Muscle of leg (tissue), 16 donors: Measurements from ENCODE around the gene ARHGAP4. TPM values are rescaled to one million over a fixed set of nuclear protein-coding genes. Genes with fewer than 3 reads are reported as not detected.
A peak's percentile ranks its signal among the peaks of the same experiment; 100 is the strongest.

Experiments used
- DNase-seq: peaks from one replicate; pipeline ENCODE4 v3.0.0; 2013
- H3K27ac ChIP-seq: one replicate; pipeline ENCODE4 v1.5.1; 2013; ENCODE audit warnings: mild to moderate bottlenecking, low read length, control low read depth
- H3K27me3 ChIP-seq: one replicate; pipeline ENCODE4 v1.6.1; 2013; ENCODE audit warnings: low read length; ENCODE audit not compliant: control insufficient read depth, insufficient read depth
- H3K36me3 ChIP-seq: one replicate; pipeline ENCODE4 v1.6.1; 2013; ENCODE audit warnings: low read length; ENCODE audit not compliant: control insufficient read depth, insufficient read depth
- H3K4me1 ChIP-seq: one replicate; pipeline ENCODE4 v1.6.1; 2013; ENCODE audit warnings: low read length; ENCODE audit not compliant: control insufficient read depth, insufficient read depth
- H3K4me3 ChIP-seq: one replicate; pipeline ENCODE4 v1.5.1; 2013; ENCODE audit warnings: low read length, control low read depth
- H3K9me3 ChIP-seq: replicated peaks from 2 replicates; pipeline ENCODE4 v1.6.1; 2013; ENCODE audit warnings: low read depth, low read length; ENCODE audit not compliant: control insufficient read depth
- WGBS: methylation state at CpG from one replicate; pipeline ENCODE4 v1.1.5; 2013; ENCODE audit warnings: missing lambda C conversion rate; ENCODE audit not compliant: insufficient coverage; 5-methylcytosine and 5-hydroxymethylcytosine counted together
- long read RNA-seq, 11 donors: transcript quantifications; one replicate each; lab custom pipeline, GENCODE V29; 2026
- polyA plus RNA-seq, 8 donors: library from polyadenylated mRNA; unstranded; fragments of 120-200 nt; gene quantifications; one replicate each; pipeline versions ENCODE4 v1.2.1 to v1.2.3, GENCODE V29; 2013; ENCODE audit warnings: inconsistent platforms in 1 of 8, low replicate concordance in 1 of 8; ENCODE audit not compliant: insufficient read length in 8 of 8, insufficient read depth in 1 of 8
- total RNA-seq: library from RNA; stranded (reverse); fragments of 120-200 nt; gene quantifications from one replicate; pipeline ENCODE4 v1.2.4, GENCODE V29; 2013

The ARHGAP4 gene
- 15.5 TPM for total RNA-seq
- polyA plus RNA-seq, result 10 to 100 TPM; 15.1 to 30.8 (median 22.2) TPM
- long read RNA-seq, donor 1, partial matches to known transcripts, result 0 of 1 reads
- long read RNA-seq, donor 1, other reads (novel, unspliced or antisense), result 0 of 1 reads
- long read RNA-seq, donor 2, result 0 reads
- long read RNA-seq, donor 3, partial matches to known transcripts, result 0 of 1 reads
- long read RNA-seq, donor 3, other reads (novel, unspliced or antisense), result 0 of 1 reads
- long read RNA-seq, donor 4, partial matches to known transcripts, result 0 of 1 reads
- long read RNA-seq, donor 4, other reads (novel, unspliced or antisense), result 0 of 1 reads
- long read RNA-seq, donor 5, partial matches to known transcripts, result 6 of 7 reads
- long read RNA-seq, donor 5, other reads (novel, unspliced or antisense), result 0 of 7 reads
- long read RNA-seq, donor 6, partial matches to known transcripts, result 0 of 2 reads
- long read RNA-seq, donor 6, other reads (novel, unspliced or antisense), result 0 of 2 reads
- long read RNA-seq, donor 7, partial matches to known transcripts, result 0 of 2 reads
- long read RNA-seq, donor 7, other reads (novel, unspliced or antisense), result 0 of 2 reads
- long read RNA-seq, donor 8, result 0 reads
- long read RNA-seq, donor 9, partial matches to known transcripts, result 6 of 8 reads
- long read RNA-seq, donor 9, other reads (novel, unspliced or antisense), result 0 of 8 reads
- long read RNA-seq, donor 10, result 0 reads
- long read RNA-seq, donor 11, result 0 reads

DNA sequence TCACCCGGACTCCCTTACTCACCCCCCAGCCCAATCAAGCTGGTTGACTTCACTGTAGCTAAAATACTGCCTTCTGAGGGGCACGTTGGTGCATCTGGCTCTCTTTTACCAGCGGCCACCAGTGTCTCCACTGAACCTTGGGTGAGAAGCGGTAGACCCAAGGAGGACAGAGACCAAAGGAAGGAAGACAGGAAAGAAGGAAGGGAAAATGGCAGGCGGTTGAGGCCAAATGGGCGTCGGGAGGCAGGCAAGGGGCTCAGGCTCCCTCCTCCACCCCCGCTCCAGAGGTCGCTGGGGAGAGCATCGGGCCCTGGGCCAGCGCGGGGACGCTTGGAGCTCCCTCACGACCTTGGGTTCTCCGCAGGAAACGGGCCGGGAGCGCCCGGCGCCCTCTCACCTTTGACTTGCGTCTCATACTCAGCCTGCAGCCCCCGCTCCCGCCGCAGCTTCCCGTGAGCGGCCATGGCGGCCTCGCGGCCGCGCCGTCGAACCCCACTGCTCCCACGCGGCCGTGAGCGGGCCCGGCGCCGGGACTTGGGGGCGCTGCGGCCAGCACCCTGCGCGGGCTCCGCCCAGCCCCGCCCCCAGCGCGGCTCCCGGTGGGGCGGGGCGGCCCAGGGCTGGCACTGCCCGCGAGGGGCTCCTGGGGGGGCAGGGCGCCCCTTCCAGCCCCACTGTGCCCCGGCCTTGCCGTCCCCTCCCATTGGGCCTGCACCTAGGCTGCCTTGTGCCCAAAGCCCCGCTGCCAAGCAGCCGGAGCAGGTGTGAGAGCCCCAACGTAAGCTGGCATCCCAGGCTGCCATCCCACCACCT, at the start of gene ARHGAP4:
TSS of gene ARHGAP4 (minus strand) at position 526 of the 813 bp plus-strand sequence. CDS start at position 464, 62 bp downstream.
- peak within 1 kb of the TSS; percentile 98 for H3K27ac ChIP-seq
- WGBS, result 36% methylated on average over 56 of the region's 59 CpGs
- H3K4me1 ChIP-seq, result peaks cover 68% of the 10 kb centered on the region
- peaks cover 46% of the 10 kb centered on the region for H3K27me3 ChIP-seq
- peaks cover 10% of the 10 kb centered on the region for H3K36me3 ChIP-seq
- peak within 1 kb of the TSS; percentile 61 for H3K4me3 ChIP-seq
- peak; percentile 30 for DNase-seq
- H3K9me3 ChIP-seq, result no peaks in the 10 kb centered on the region

DNA sequence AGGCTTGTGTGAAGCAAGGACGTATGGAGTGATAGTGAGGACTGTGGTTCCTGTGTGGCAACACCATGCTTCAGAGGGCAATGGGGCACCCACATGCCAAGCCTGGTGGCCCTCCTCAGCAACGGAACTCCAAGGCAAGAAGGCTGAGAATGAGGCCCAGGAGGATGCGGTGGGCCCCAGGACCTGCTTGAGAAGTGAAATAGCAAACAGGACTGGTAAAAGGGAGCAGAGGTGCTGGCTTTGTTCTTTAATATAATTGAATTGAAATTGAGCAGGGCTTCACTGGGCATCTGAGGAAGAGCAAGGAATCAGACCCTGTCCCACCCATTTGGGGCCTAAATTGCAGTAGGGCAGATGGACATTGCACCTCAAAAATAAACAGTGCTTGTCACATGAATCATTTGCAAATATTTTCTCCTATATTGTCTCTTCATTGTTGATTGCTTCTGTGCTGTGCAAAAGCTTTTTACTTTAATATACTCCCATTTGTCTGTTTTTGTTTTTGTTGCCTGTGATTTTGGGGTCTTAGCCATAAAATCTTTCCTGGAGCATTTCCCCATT, 48.7 kb upstream of the ARHGAP4 start:
- Histone ChIP-seq H3K36me3 (no peaks in the 10 kb centered on the region), H3K27ac (no peak overlapping the region), H3K27me3 (peaks cover 16% of the 10 kb centered on the region), H3K4me3 (no peak overlapping the region), H3K9me3 (no peaks in the 10 kb centered on the region), H3K4me1 (peaks cover 17% of the 10 kb centered on the region)
- WGBS, result 80% methylated on average over 3 of the region's 3 CpGs
- no peak for DNase-seq

DNA sequence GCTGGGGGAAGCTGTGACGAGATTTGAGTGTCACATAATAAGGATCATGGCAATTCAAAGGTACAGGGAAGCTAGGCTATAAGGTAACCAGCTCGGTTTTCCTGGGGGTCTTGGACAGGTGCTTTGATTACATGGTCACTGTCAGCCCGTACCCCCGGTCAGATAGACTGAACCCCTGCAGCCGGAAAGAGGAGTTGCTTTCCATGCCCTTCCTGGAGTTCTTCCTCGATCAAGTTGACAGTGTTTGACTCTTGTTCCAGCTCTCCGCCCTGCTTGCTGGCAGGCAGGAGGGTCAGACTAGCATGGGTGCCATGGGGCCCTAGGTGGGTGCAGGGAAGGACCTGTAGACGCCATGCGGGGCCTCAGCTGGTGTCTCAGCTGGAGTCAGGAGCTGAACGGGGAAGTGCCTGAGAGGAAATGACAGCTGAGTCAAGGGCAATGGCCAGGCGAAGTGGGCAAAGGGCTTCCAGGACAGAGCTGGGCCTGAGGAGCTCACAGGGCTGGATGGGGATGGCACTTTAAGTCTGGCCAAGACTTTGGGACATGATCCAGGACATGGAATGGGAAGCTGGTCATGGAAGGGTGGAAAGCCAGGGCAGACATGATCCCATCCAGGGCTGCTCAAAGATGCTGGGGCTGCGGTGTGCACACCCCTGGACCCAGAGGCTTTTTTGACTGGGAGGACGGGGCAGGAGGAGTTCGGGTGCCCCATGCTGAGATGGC, 48.1 kb upstream of the ARHGAP4 start:
- H3K27ac ChIP-seq, result peak overlapping the region; percentile 92
- no peak overlapping the region for H3K4me3 ChIP-seq
- peaks cover 17% of the 10 kb centered on the region for H3K27me3 ChIP-seq
- 73% methylated on average over 14 of the region's 14 CpGs for WGBS
- DNase-seq, result peak; percentile 33
- H3K36me3 ChIP-seq, result no peaks in the 10 kb centered on the region
- no peaks in the 10 kb centered on the region for H3K9me3 ChIP-seq
- peaks cover 24% of the 10 kb centered on the region for H3K4me1 ChIP-seq

DNA sequence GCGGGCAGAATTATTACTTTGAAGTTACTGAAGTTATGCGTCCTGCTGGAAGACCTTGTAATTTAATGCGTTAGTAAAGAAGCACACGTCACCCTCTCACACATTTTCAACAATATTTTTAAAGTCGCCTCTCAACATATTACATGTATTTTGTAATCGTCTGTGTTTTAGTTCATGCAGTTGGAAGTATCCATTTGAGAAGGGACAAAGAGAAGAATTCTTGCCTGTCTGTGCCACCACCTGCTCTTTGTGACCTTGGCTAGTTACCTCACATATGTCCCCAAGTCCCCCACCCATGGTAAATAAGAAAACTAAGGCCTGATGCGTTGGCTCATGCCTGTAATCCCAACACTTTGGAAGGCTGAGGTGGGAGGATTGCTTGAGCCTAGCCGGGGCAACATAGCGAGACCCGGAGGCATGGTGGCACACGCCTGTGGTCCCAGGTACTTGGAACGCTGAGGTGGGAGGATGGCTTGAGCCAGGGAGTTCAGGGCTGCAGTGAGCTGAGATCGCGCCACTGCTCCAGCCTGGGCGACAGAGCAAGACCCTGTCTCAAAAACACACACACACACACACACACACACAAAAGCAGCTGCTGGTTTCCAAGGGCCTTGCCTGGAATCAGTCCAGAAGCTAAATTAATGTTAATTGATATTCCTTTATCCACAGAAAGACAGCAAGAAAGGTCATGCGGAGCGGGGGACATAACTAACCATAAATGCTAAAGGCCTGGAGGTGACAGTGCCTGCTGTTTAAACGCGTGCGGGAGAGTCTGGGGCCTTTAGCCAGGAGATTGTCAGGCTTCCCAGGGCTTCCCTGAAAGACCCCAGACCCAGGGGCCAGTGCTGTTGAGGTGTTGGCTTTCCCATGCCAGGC, 47.3 kb upstream of the ARHGAP4 start:
- Histone ChIP-seq H3K27me3 (peaks cover 16% of the 10 kb centered on the region), H3K36me3 (peaks cover 2% of the 10 kb centered on the region), H3K4me3 (peak overlapping the region; percentile 58), H3K27ac (peak overlapping the region; percentile 92), H3K4me1 (peaks cover 32% of the 10 kb centered on the region), H3K9me3 (no peaks in the 10 kb centered on the region)
- peak; percentile 31 for DNase-seq
- WGBS, result 74% methylated on average over 3 of the region's 20 CpGs

DNA sequence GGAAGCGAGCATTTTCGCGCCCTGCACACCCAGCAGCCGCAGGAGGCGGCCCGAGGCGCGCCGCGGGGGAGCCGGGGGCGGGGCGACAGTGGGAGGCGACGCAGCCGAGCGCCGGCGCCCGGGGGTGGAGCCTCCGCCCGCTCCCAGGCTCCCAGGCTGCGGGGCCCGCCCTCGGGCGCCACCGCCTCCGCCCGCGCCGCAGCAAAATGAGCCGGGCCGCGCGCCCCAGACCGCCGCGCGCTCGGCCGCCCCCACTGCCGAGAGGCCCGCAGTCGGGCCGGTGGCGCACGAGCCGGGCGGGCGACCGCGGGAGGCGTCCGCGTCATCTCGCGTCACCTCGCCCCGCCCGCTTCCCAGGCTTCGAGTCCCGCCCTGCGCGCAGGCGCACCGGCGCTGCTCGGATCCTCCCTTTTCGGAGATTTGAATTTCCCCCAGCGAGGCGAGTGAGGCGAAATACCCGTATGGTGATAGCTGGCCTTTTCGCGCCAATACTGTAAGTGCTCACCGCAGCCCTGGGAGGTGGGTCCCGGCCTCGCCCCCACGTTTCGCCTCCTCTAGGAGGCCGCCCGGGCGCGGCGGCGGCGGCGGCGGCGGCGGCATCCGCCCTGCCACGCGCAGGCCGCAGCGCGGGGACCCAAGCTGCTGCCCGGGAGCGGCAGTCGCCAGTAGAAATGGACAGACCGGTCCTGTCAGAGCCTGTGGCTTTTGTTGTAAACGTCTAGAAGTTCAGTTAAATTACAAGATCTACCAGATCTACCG, 46.5 kb upstream of the ARHGAP4 start, which contains the start of gene TMEM187:
TSS of gene TMEM187 (plus strand) at position 387 of the 759 bp plus-strand sequence. CDS start 9,309 bp downstream, outside the sequence.
- peak within 1 kb of the TSS; percentile 100 for H3K27ac ChIP-seq
- H3K4me3 ChIP-seq, result peak within 1 kb of the TSS; percentile 96
- 10% methylated on average over 81 of the region's 103 CpGs for WGBS
- H3K36me3 ChIP-seq, result peaks cover 7% of the 10 kb centered on the region
- peaks cover 18% of the 10 kb centered on the region for H3K27me3 ChIP-seq
- H3K4me1 ChIP-seq, result peaks cover 40% of the 10 kb centered on the region
- DNase-seq, result peak; percentile 95
- no peaks in the 10 kb centered on the region for H3K9me3 ChIP-seq

DNA sequence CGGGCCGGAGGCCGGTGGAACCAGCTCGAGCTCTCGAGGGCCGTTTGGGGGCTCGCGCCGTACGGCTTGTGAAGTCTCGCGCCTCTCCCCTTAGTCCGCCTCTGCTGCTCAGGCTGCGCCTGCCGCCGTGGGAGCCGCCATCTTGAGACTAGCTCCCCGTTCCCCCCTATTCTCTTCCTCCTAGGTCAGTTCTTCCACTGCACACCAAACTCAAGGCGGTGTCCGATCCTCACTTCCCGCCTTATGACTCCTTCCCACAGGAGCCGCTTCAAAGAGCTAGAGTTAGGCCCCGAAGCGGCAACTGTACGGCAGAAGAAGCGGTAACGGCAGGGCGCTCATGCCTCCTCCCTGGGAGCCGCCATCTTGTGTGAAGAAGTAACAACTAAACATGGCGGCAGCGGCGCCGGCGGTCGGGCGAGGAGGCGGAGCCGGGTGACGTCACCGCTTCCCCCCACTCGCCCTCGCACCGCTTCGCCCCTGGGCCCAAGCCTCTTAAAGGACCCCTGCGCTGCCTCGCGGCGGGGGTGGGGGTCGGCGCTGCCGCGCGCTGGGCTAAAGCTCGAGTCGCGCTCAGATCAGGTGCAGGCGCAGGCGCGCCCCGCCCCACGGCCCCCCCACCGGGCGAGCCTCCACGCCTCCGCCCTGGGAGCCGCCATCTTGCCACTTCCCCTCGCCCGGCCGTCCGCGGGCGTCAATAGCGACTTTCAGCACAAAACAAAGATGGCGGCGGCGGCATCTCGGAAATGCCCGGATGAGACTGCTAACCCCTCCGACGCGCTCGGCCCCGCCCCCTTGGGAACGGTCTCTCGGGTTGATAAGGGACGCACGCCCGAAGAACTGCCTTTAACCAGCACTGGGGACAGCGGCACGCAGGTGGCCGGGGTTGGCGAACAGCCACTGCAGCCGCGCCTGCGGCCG, 45.6 kb upstream of the ARHGAP4 start, which contains the start of gene HCFC1:
TSS of gene HCFC1 (minus strand) at position 369 of the 918 bp plus-strand sequence. CDS start 978 bp downstream, outside the sequence.
- Histone ChIP-seq H3K36me3 (peaks cover 11% of the 10 kb centered on the region), H3K9me3 (no peaks in the 10 kb centered on the region), H3K27ac (peak within 1 kb of the TSS; percentile 100), H3K4me3 (peak within 1 kb of the TSS; percentile 96), H3K27me3 (peaks cover 23% of the 10 kb centered on the region), H3K4me1 (peaks cover 48% of the 10 kb centered on the region)
- WGBS, result 13% methylated on average over 96 of the region's 96 CpGs
- peak; percentile 98 for DNase-seq

DNA sequence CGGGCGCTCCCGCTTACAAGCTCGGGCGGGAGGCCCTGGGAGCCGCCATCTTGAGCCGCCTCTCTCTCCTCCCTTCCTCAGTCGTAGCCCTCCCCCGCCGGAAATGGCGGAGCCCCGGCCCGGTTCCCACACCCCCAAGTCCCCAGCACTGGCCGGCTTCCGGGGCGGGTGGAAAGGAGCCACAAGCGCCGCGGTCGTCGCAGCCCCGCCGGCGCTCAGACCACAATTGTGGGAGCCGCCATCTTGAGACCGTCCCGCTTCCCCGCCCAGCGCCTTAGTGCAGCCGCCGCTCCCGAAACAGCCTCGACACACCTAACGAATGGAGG, 45.0 kb upstream of the ARHGAP4 start:
- Histone ChIP-seq H3K4me3 (peak overlapping the region; percentile 96), H3K36me3 (peaks cover 11% of the 10 kb centered on the region), H3K4me1 (peaks cover 55% of the 10 kb centered on the region), H3K27me3 (peaks cover 24% of the 10 kb centered on the region), H3K27ac (peak overlapping the region; percentile 100), H3K9me3 (no peaks in the 10 kb centered on the region)
- 18% methylated on average over 32 of the region's 34 CpGs for WGBS
- peak; percentile 96 for DNase-seq
